ENCODE measurements around the gene WIPF2.

Gene WIPF2

GRCh38 chr17:40253565-40253964, 34.5 kb downstream of the WIPF2 start:
- H3K27ac ChIP-seq = no peak overlapping the region
- TF ChIP-seq ZFX (IDR thresholded peaks at IDR 0.05) (no peak), CTCF (conservative IDR thresholded peaks at IDR 0.05) (no peak)

GRCh38 chr17:40259505-40259904, 40.4 kb downstream of the WIPF2 start:
- TF ChIP-seq CTCF (conservative IDR thresholded peaks at IDR 0.05) (no peak), ZFX (IDR thresholded peaks at IDR 0.05) (no peak)
- H3K27ac ChIP-seq = no peak overlapping the region

- no peak for TF ChIP-seq ZFX (IDR thresholded peaks at IDR 0.05)
- no peak for TF ChIP-seq CTCF (conservative IDR thresholded peaks at IDR 0.05)
- H3K27ac ChIP-seq = no peak overlapping the region
These were observed 41.4 kb downstream of the WIPF2 start for GRCh38 chr17:40260528-40260927.

- H3K27ac ChIP-seq = no peak overlapping the region
- TF ChIP-seq ZFX (IDR thresholded peaks at IDR 0.05) (no peak), CTCF (conservative IDR thresholded peaks at IDR 0.05) (no peak)
These were observed 45.5 kb downstream of the WIPF2 start for GRCh38 chr17:40264458-40265185.

- no peak overlapping the region for H3K27ac ChIP-seq
- TF ChIP-seq ZFX (IDR thresholded peaks at IDR 0.05) (no peak), CTCF (conservative IDR thresholded peaks at IDR 0.05) (no peak)
These were observed 46.2 kb downstream of the WIPF2 start for GRCh38 chr17:40265337-40265736.

- TF ChIP-seq CTCF (conservative IDR thresholded peaks at IDR 0.05) = no peak
- TF ChIP-seq ZFX (IDR thresholded peaks at IDR 0.05) = no peak
- no peak overlapping the region for H3K27ac ChIP-seq
These were observed 47.8 kb downstream of the WIPF2 start for GRCh38 chr17:40266882-40267281.

- no peak overlapping the region for H3K27ac ChIP-seq
- TF ChIP-seq ZFX (IDR thresholded peaks at IDR 0.05) (no peak), CTCF (conservative IDR thresholded peaks at IDR 0.05) (no peak)
These were observed 49.1 kb downstream of the WIPF2 start for GRCh38 chr17:40268141-40268712.

All from C4-2B (cell line).